CD4-positive, alpha-beta T cell treated with Interleukin-4 for 1 hour (primary cell): ENCODE measurements around the gene DEXI.

ENCODE experiments used
- DNase-seq, 2 donors: peaks; one replicate each; pipeline ENCODE4 v3.0.0-alpha.2; 2020 to 2022

Gene DEXI

DNA sequence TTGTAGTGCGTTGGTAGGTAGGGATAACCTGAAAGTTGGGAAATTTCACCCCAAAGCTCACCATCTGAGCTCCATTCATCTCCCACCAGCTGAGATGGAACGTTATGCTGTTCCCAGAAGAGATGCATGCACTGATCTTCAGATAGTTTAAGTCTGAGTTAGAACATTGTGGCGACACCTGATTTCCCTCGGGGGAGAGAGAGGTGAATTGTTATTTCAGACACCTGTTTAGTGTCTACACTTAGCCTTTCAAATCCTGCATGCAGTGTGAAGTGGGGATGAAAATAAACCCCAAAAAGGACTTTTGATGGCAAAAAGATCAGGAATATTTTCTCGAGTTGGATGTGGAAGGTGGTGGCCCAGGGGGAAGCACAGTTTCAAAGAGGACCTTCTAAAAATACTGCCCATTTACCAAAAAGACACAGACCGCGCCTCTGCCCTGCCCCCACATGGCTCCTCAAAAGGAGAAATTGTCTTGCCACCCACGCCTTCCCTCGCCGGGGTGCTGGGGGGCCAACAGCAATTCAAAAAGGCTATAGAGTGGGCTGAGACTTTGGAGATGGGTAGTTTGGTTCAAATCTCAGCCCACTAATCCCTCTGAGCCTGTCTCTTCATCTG is 53.8 kb downstream of the DEXI start:
- no peak for DNase-seq

DNA sequence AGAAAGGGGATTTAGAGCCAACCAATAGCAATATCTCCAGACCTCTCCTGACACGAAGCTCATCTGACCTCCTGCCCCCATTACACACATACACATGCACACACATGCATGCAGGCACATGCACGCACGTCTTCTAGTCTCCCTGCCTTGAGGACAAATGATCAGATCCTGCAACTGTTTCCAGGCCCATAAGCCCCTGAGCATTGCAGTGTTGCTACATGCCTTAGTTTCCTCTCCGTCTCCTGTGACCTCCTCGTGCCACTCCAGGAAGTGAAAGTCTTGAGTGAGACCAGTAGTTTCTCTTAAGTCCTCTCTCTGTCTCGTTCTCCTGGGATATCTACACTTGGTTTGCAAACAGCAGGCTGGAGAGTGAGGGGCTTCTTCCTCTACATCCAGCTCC is 57.0 kb downstream of the DEXI start:
- DNase-seq = no peak

DNA sequence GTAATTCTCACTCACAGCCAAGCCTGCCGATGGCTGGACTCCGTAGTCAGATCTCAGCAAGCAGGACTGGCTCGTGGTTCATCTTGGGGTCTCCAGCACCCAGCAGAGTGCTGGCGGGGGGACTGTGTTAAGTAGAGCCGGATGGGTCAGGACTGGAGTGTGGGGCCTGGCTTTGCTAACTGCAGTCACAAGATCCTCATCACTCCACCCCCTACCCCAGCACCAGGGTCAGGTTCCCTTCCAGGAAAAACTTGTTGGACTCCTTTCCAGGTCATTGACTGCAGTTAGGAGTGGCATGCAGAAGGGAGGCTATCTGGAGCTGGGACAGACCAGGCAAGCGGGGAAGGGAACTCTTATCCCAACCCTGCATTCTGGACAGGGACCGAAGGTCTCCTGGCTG is 59.3 kb downstream of the DEXI start:
- DNase-seq = no peak

DNA sequence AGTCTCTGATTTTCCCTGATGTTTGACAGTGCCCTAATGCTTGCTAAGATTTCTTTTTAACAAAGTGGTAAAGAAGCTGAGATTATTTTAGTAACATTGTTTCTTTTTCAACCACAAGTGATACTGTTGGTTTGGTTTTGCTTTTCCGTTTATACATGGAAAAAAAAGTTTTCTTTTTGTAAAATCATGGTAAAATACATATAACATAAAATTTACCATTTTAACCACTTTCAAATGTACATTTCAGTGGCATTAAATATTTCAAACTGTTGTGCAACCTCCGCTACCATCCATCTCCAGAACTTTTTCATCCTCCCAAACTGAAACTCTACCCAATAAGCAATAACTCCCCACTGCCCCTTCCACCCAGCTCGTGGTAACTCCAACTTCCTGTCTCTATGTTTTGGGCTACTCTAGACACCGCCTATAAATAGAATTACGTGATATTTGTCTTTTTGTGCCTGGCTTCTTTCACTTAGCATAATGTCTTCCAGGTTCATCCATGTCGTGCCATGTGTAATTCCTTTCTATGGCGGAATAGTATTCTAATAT is 60.7 kb downstream of the DEXI start:
- DNase-seq = no peak

DNA sequence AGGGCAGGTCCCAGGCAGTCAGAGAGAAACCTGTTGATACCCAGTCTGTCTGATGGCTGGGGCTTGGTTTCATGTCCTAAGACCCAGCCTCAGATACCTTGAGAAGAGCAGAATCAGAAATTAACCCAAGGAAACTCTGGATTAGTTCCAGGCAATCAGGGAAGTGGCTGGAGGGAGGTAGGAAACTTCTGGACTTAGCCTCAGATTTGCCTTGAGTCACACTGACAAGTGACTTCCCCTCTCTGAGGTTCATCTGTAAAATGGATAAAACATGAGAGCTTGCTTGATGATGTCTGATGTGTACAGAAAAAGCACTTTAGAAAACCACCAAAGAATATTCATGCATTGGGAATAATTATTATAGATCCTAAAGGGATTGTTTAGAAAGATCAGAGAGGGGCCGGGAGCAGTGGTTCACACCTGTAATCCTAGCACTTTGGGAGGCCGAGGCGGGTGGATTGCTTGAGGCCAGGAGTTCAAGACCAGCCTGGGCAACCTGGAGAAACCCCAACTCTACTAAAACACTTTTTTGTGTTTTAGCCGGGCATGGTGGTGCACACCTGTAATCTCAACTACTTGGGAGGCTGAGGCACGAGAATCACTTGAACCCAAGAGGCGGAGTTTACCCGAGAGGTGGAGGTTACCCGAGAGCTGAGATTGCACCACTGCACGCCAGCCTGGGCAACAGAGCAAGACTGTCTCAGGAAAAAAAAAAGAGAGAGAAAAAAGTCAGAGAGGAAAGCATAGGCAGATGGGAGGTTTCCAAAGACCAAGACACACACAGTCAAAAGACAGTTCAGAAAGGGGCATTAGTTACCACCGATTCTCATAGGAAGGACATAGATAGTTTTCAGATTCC is 61.4 kb downstream of the DEXI start:
- no peak for DNase-seq

DNA sequence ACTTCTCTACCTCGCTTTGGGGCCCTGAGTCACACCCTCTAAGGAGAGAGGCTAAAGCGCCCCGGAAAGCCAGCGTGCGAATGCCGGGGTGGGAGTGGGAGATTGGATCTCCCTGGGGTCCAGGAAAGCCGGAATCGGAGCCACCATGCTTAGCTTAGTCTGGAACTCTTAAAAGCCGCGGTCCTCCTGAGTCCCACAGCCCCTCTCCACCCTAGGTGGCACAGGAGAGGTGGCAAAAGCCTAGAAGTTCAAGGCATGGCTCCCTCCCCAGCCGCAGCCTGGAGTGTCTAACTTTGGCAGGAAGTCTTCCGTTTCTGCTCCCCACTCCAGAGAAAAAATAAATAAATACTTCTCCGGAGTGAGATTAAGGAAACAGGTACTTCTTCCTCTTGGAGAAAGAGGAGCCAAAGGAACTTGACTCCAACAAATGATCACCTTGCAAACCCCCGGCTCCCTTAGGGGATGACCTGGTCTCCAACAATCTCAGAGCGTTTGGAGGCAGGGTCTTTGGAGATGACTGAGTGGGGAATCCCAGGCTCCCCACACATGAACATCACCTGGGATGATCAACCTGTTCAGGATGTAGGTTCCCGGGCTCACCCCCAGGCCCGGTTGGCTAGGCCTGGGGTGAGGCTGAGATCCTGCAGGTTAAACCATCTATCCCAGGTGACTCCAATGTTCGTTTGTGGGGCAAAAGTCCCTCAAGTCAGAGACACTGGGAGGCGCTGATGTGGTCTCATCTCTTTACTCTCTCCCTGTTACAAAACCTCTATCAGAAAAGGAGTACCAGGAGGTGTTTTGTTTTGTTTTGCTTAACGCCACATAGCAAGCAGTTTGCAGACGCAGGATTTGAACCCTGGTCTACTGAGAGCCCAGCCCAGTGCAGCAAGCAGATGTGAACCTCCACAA is 62.3 kb downstream of the DEXI start:
- DNase-seq = no peak
